Suprapubic skin (tissue), 4 donors: ENCODE measurements around the gene TULP3. TPM values are rescaled to one million over a fixed set of nuclear protein-coding genes. Genes with fewer than 3 reads are reported as not detected.

Source experiments
- DNase-seq, 2 donors: peaks; one replicate each; pipeline ENCODE4 v3.0.0-alpha.2; 2019; ENCODE audit warnings: low spot score in 2 of 2
- H3K27ac ChIP-seq: fragments of 200-600 bp; sonication (generic); one replicate; pipeline ENCODE4 v1.5.1; 2019
- H3K27me3 ChIP-seq: fragments of 200-600 bp; sonication (generic); one replicate; pipeline ENCODE4 v1.5.1; 2019
- H3K36me3 ChIP-seq: fragments of 200-600 bp; sonication (generic); one replicate; pipeline ENCODE4 v1.5.1; 2019
- H3K4me1 ChIP-seq: fragments of 200-600 bp; sonication (generic); one replicate; pipeline ENCODE4 v1.5.1; 2019
- H3K4me3 ChIP-seq: fragments of 200-600 bp; sonication (generic); one replicate; pipeline ENCODE4 v1.5.1; 2019; ENCODE audit warnings: mild to moderate bottlenecking
- H3K9me3 ChIP-seq: fragments of 200-600 bp; sonication (generic); one replicate; pipeline ENCODE4 v1.5.1; 2019
- EP300 ChIP-seq: sonication (generic); formaldehyde crosslinking; IDR thresholded peaks from one replicate; pipeline ENCODE4 v1.6.1; 2017; ENCODE audit warnings: antibody characterized with exemption
- POLR2A ChIP-seq, 2 donors: fragments of 450-650 bp; IDR thresholded peaks; one replicate each; pipeline ENCODE4 v1.6.1; 2017; ENCODE audit warnings: antibody characterized with exemption in 2 of 2, mild to moderate bottlenecking in 2 of 2, moderate library complexity in 2 of 2
- POLR2AphosphoS5 ChIP-seq, 3 donors: sonication (generic); formaldehyde crosslinking; IDR thresholded peaks; one replicate each; pipeline ENCODE4 v1.6.1; 2017; ENCODE audit warnings: antibody characterized with exemption in 3 of 3
- WGBS: methylation state at CpG from one replicate; pipeline ENCODE4 v1.1.5; 2018; 5-methylcytosine and 5-hydroxymethylcytosine counted together
- total RNA-seq, 4 donors: library from RNA; depleted of rRNA; stranded (reverse); fragments of >200 nt; gene quantifications; one replicate each; pipeline ENCODE4 v1.1.0, GENCODE V29; 2016
- TF ChIP-seq, protein P1 (sequence below), 2 donors: fragments of 200-600 bp in 1 of 2; fragments of 450-650 bp in 1 of 2; sonication (generic) in 1 of 2; IDR thresholded peaks; one replicate each; pipeline ENCODE4 v1.5.1; 2016 to 2019; ENCODE audit warnings: antibody characterized with exemption in 2 of 2, mild to moderate bottlenecking in 1 of 2, moderate library complexity in 1 of 2

The TULP3 gene
- total RNA-seq, 4 donors from 2014 or later = 21.0 to 55.8 (median 35.6) TPM

- Histone ChIP-seq H3K4me3 (peak overlapping the region; percentile 72), H3K27me3 (peaks cover 12% of the 10 kb centered on the region), H3K36me3 (no peaks in the 10 kb centered on the region), H3K9me3 (no peaks in the 10 kb centered on the region), H3K4me1 (peaks cover 29% of the 10 kb centered on the region), H3K27ac (peak overlapping the region; percentile 76)
- DNase-seq = no peak
- WGBS = 57% methylated on average over 11 of the region's 11 CpGs
- TF ChIP-seq, protein P1, sequence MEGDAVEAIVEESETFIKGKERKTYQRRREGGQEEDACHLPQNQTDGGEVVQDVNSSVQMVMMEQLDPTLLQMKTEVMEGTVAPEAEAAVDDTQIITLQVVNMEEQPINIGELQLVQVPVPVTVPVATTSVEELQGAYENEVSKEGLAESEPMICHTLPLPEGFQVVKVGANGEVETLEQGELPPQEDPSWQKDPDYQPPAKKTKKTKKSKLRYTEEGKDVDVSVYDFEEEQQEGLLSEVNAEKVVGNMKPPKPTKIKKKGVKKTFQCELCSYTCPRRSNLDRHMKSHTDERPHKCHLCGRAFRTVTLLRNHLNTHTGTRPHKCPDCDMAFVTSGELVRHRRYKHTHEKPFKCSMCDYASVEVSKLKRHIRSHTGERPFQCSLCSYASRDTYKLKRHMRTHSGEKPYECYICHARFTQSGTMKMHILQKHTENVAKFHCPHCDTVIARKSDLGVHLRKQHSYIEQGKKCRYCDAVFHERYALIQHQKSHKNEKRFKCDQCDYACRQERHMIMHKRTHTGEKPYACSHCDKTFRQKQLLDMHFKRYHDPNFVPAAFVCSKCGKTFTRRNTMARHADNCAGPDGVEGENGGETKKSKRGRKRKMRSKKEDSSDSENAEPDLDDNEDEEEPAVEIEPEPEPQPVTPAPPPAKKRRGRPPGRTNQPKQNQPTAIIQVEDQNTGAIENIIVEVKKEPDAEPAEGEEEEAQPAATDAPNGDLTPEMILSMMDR (IDR thresholded peaks at IDR 0.05) = no peak
- no peak for TF ChIP-seq EP300
- no peak for TF ChIP-seq POLR2A (IDR thresholded peaks at IDR 0.05)
- no peak for TF ChIP-seq POLR2AphosphoS5 (IDR thresholded peaks at IDR 0.05)
These were observed 67.2 kb downstream of the TULP3 start for GRCh38 chr12:2957816-2958431.

DNA sequence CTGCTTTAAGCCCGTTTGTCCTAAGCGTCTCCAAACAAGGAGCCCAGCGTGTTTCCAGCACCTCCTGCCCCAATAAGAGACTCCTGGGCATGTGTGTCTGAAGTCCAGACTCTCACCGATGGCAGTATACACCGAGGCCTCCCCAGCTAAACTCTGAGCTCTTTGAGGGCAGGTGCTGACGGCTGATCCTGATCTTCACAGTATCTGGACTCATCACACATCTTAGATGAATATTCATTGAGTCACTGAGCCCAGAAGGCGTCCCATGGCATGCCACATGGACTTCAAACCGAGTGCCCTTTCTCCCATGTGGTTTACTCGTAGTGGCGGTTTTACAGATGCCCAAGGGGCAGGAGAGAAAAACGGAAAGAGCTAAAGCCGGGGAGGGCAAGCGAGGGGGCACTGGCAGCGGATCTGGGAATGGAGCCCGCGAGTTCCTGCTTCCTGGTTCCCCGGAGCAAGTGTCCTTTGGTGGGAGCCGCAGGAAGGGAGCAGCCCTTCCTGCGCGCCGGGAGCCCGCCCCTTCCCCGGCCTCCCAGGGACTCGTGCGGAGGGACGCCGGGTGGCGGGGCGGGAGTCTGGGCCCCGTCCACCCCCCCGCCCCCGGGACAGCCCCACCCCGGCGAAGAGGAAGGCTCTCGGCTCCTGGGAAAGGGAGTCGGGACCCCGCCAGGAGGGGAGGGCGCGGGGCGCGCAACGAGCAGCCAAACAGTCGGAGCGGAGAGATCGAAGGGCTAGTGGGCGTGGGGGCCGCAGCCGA, 67.9 kb downstream of the TULP3 start:
- no peak for TF ChIP-seq EP300
- TF ChIP-seq POLR2AphosphoS5 (IDR thresholded peaks at IDR 0.05) = no peak
- TF ChIP-seq, protein P1 (IDR thresholded peaks at IDR 0.05) = no peak
- TF ChIP-seq POLR2A (IDR thresholded peaks at IDR 0.05) = no peak
- H3K4me1 ChIP-seq = peaks cover 29% of the 10 kb centered on the region

DNA sequence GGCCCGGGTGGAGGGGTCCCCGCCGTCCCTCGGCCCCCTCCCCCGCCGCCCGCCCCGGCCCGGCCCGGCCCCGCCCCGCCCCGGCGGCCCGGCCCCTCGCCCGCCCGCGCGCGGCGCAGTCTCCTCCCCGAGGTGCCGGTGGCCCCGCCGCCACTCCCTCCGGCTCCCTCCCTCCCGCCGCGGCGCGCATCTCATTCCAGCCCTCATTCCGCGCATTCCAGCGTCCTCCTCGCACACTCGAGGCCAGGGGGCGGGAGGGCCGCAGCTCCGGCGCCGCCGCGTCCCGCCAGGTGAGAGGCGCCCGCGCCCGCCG, 68.5 kb downstream of the TULP3 start, which contains the start of gene TEAD4:
TSS of gene TEAD4 (plus strand) at position 206 of the 313 bp plus-strand sequence.
- Histone ChIP-seq H3K9me3 (no peaks in the 10 kb centered on the region), H3K4me1 (peaks cover 29% of the 10 kb centered on the region), H3K27me3 (peaks cover 16% of the 10 kb centered on the region), H3K4me3 (peak within 1 kb of the TSS; percentile 72), H3K36me3 (no peaks in the 10 kb centered on the region), H3K27ac (peak within 1 kb of the TSS; percentile 76)
- WGBS = no CpG with 5 or more reads among the region's 50 CpGs
- TF ChIP-seq POLR2AphosphoS5 (IDR thresholded peaks at IDR 0.05) (peak in 1 of 3 donors; percentile 16), POLR2A (IDR thresholded peaks at IDR 0.05) (no peak)
- no peak for DNase-seq

More for the DNA sequence above, 67.9 kb downstream of the TULP3 start:
- H3K4me3 ChIP-seq = peak overlapping the region; percentile 72
- peak overlapping the region; percentile 76 for H3K27ac ChIP-seq
- H3K36me3 ChIP-seq = no peaks in the 10 kb centered on the region
- 1% methylated on average over 20 of the region's 48 CpGs for WGBS
- H3K27me3 ChIP-seq = peaks cover 16% of the 10 kb centered on the region
- DNase-seq = peak in 1 of 2 donors; percentile 73
- H3K9me3 ChIP-seq = no peaks in the 10 kb centered on the region

GRCh38 chr12:2959505-2960389, 69.1 kb downstream of the TULP3 start:
- H3K4me3 ChIP-seq = peak overlapping the region; percentile 72
- H3K9me3 ChIP-seq = no peaks in the 10 kb centered on the region
- H3K4me1 ChIP-seq = peaks cover 29% of the 10 kb centered on the region
- peak overlapping the region; percentile 76 for H3K27ac ChIP-seq
- TF ChIP-seq POLR2AphosphoS5 (IDR thresholded peaks at IDR 0.05) = no peak
- TF ChIP-seq EP300 = no peak
- TF ChIP-seq, protein P1 (IDR thresholded peaks at IDR 0.05) = no peak
- TF ChIP-seq POLR2A (IDR thresholded peaks at IDR 0.05) = no peak
- H3K27me3 ChIP-seq = peaks cover 16% of the 10 kb centered on the region
- H3K36me3 ChIP-seq = no peaks in the 10 kb centered on the region
- 2% methylated on average over 48 of the region's 104 CpGs for WGBS
- peak in 1 of 2 donors; percentile 73 for DNase-seq

GRCh38 chr12:2960390-2960956, 69.8 kb downstream of the TULP3 start:
- Histone ChIP-seq H3K4me3 (peak overlapping the region; percentile 72), H3K27me3 (peaks cover 16% of the 10 kb centered on the region), H3K9me3 (no peaks in the 10 kb centered on the region), H3K4me1 (peaks cover 29% of the 10 kb centered on the region), H3K27ac (peak overlapping the region; percentile 76), H3K36me3 (no peaks in the 10 kb centered on the region)
- TF ChIP-seq POLR2AphosphoS5 (IDR thresholded peaks at IDR 0.05) = no peak
- DNase-seq = no peak
- WGBS = 20% methylated on average over 18 of the region's 18 CpGs
